Breast epithelium (tissue), 3 donors: ENCODE data around the gene PABPC3.

ENCODE experiments used
- POLR2A ChIP-seq: fragments of 450-650 bp; IDR thresholded peaks from one replicate; pipeline ENCODE4 v1.6.1; 2016; ENCODE audit warnings: antibody characterized with exemption, mild to moderate bottlenecking, moderate library complexity
- POLR2AphosphoS5 ChIP-seq, 3 donors: sonication (generic); formaldehyde crosslinking; IDR thresholded peaks; one replicate each; pipeline ENCODE4 v1.6.1; 2017; ENCODE audit warnings: antibody characterized with exemption in 3 of 3
- TF ChIP-seq, protein P1 (sequence below), 3 donors: fragments of 450-650 bp; IDR thresholded peaks; one replicate each; pipeline ENCODE4 v1.5.1; 2016 to 2017; ENCODE audit warnings: antibody characterized with exemption in 3 of 3, mild to moderate bottlenecking in 3 of 3, moderate library complexity in 3 of 3

- TF ChIP-seq POLR2A = no peak
- TF ChIP-seq, protein P1, sequence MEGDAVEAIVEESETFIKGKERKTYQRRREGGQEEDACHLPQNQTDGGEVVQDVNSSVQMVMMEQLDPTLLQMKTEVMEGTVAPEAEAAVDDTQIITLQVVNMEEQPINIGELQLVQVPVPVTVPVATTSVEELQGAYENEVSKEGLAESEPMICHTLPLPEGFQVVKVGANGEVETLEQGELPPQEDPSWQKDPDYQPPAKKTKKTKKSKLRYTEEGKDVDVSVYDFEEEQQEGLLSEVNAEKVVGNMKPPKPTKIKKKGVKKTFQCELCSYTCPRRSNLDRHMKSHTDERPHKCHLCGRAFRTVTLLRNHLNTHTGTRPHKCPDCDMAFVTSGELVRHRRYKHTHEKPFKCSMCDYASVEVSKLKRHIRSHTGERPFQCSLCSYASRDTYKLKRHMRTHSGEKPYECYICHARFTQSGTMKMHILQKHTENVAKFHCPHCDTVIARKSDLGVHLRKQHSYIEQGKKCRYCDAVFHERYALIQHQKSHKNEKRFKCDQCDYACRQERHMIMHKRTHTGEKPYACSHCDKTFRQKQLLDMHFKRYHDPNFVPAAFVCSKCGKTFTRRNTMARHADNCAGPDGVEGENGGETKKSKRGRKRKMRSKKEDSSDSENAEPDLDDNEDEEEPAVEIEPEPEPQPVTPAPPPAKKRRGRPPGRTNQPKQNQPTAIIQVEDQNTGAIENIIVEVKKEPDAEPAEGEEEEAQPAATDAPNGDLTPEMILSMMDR (IDR thresholded peaks at IDR 0.05) = no peak
- TF ChIP-seq POLR2AphosphoS5 (IDR thresholded peaks at IDR 0.05) = no peak
These were observed 16.8 kb downstream of the PABPC3 start for GRCh38 chr13:25112695-25113255.
